ENCODE results near the gene TSPAN3.

GRCh38 chr15:77120576-77120975 is 49.7 kb upstream of the TSPAN3 start:
- TF ChIP-seq, protein P1, sequence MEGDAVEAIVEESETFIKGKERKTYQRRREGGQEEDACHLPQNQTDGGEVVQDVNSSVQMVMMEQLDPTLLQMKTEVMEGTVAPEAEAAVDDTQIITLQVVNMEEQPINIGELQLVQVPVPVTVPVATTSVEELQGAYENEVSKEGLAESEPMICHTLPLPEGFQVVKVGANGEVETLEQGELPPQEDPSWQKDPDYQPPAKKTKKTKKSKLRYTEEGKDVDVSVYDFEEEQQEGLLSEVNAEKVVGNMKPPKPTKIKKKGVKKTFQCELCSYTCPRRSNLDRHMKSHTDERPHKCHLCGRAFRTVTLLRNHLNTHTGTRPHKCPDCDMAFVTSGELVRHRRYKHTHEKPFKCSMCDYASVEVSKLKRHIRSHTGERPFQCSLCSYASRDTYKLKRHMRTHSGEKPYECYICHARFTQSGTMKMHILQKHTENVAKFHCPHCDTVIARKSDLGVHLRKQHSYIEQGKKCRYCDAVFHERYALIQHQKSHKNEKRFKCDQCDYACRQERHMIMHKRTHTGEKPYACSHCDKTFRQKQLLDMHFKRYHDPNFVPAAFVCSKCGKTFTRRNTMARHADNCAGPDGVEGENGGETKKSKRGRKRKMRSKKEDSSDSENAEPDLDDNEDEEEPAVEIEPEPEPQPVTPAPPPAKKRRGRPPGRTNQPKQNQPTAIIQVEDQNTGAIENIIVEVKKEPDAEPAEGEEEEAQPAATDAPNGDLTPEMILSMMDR (IDR thresholded peaks at IDR 0.05) = no peak
- no peak for TF ChIP-seq POLR2A (IDR thresholded peaks at IDR 0.05)
